Measurements from ENCODE around the gene TBC1D22A. TPM values are rescaled to one million over a fixed set of nuclear protein-coding genes. Genes with fewer than 3 reads are reported as not detected.

Gene TBC1D22A
- total RNA-seq, 1 experiment from 2014 or later: 8.2 TPM

DNA sequence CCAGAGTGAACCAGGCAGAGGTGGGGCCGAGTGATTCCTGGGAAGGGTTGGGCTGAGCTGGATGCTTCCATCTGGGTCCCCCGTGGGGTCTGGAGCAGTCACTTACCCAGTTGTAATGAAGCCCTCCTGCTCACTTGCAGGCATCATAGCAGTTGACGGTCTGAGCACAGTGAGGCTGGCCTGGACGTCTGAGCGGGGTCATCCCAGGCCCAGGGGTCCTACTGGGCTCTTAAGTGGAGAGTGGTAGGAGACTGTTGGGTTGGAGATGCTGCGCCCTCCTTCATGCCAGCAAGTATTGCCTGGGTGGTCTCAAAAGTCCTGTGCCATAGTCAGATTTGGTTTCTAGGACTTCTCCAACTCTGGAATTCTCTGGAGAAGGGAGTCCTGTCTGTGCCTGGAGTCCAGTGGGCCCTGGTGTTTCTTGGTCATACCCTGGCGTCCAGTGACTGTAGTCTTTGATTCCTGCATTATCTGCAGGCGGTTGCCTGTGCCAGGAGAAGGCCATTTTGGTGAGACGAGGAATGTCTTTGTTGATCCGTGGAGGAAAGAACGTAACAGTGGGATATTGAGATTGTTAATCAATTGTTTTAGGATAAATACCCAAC is 82.3 kb downstream of the TBC1D22A start:
- Histone ChIP-seq H3K4me3 (ENCODE audit: insufficient read depth, low read depth, low read length) (no peak overlapping the region), H3K36me3 (replicated peaks; ENCODE audit: control insufficient read depth, insufficient read depth, low read length) (no peaks in the 10 kb centered on the region), H3K27me3 (ENCODE audit: control insufficient read depth, insufficient read depth, low read length) (no peaks in the 10 kb centered on the region)
- DNase-seq: no peak

DNA sequence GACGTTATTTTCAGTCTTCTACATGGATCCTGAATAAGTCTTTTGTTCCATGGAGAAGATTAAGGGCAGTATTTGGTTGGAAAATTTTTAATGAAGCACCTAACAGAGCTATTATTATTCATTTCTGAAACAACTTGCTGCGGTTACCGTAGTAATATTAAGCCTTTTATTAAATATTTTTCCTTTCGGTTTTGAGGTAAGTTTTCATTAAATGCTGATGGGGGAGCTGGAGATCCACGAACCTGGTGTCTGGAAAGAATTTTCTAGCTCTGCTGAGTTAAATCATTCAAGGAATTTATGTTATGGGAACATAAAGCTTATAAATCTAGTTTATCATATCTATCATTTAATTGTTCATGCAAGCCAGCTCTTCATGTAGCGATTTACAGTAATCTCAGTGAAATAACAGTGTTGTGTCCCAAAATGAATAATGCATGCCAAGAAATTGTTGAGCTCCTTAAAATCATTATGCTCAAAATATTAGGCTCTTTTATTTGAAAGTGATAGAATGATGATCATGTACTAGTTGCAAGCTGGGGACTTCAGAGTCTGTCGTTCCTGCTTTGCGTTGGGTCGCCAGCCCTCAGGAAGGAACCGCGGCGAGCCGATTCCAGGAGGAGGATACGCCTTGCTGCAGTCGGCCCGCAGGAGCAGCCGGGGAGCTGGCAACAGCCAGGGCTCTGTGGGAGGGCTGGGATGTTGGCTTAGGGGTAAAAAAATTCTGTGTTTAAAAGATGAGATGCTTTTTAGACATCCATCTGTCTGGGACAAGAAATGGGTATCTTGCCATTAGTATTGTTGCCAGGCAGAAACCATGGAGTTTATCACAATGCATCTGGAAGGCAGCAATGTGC is 83.1 kb downstream of the TBC1D22A start:
- peak; percentile 43 for DNase-seq
- Histone ChIP-seq H3K36me3 (replicated peaks; ENCODE audit: control insufficient read depth, insufficient read depth, low read length) (no peaks in the 10 kb centered on the region), H3K4me3 (ENCODE audit: insufficient read depth, low read depth, low read length) (no peak overlapping the region), H3K27me3 (ENCODE audit: control insufficient read depth, insufficient read depth, low read length) (no peaks in the 10 kb centered on the region)

DNA sequence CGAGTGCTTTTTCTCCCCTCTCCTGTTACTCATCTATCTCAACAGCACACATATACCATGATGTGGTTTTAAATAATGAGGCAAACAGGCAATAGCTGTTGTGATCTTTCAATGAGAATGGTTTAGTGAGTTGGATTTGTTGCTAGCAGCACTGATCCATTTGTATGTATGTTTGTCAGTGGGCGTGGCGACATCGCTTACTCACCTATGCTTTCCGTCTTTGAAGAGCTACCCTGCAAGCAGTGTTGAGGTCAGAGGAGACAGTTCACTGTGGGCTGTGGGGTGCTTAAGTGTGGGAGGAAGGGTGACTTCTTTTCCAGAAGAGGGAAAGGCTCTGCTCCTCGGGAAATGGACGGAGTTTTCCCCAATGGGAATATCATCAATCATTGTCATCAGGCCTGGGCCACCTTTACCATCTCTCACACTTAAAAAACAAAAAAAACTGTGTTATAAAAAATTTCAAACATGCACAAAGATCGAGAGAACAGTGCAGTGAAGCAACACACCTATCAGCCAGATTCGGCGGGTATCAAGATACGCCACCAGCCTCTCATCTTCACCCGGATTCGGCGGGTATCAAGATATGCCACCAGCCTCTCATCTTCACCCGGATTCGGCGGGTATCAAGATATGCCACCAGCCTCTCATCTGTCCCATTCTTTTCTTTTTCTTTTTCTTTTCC is 83.8 kb downstream of the TBC1D22A start:
- DNase-seq: no peak
- H3K27me3 ChIP-seq (ENCODE audit: control insufficient read depth, insufficient read depth, low read length): no peaks in the 10 kb centered on the region
- H3K4me3 ChIP-seq (ENCODE audit: insufficient read depth, low read depth, low read length): no peak overlapping the region
- no peaks in the 10 kb centered on the region for H3K36me3 ChIP-seq (replicated peaks; ENCODE audit: control insufficient read depth, insufficient read depth, low read length)

DNA sequence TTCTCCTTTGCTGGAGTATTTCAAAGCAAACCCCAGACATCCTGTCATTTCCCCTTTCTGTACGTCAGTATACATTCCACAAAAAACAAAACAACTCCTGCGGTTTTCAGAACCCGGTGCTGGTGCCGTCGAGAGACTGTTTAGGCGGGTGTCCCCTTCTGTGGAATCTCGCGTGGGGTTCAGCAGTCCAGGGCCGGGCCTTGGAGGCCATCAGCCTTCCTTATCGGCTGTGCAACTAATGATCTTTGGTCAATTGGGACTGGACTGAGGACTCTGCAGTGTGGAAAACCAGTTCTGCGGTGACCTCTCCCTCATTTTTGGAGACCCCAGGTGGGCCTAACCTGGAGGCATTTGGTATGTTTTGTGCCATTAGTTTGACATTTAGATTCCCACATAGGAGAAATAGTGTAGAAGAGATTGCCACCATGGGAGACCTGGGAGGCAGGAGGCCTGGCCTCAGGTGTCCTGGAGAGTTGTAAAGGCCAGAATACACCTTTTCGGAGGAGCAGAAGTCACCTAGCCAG is 84.4 kb downstream of the TBC1D22A start:
- no peak for DNase-seq
- no peak overlapping the region for H3K4me3 ChIP-seq (ENCODE audit: insufficient read depth, low read depth, low read length)
- no peaks in the 10 kb centered on the region for H3K27me3 ChIP-seq (ENCODE audit: control insufficient read depth, insufficient read depth, low read length)
- H3K36me3 ChIP-seq (replicated peaks; ENCODE audit: control insufficient read depth, insufficient read depth, low read length): no peaks in the 10 kb centered on the region

DNA sequence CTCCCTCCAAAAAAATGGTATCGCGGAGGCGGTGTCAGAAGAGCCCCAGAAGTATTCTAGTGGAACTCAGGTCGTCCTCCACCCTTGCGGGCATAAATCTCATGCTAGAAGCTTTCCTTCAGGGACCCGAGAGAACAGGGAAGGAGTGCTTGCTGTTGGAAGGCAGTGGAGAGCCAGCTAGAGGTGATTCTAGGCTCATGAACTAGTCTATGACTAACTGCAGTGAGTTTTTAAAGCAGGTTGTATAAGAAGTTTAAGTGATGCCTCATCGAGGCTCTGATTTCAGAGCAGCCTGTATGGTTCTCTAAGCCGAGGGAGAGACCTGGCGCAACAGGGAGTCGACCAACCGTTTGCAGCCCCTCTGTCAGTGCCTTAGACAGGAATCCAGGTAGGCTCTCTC is 85.7 kb downstream of the TBC1D22A start:
- Histone ChIP-seq H3K27me3 (ENCODE audit: control insufficient read depth, insufficient read depth, low read length) (no peaks in the 10 kb centered on the region), H3K36me3 (replicated peaks; ENCODE audit: control insufficient read depth, insufficient read depth, low read length) (no peaks in the 10 kb centered on the region), H3K4me3 (ENCODE audit: insufficient read depth, low read depth, low read length) (no peak overlapping the region)
- no peak for DNase-seq

DNA sequence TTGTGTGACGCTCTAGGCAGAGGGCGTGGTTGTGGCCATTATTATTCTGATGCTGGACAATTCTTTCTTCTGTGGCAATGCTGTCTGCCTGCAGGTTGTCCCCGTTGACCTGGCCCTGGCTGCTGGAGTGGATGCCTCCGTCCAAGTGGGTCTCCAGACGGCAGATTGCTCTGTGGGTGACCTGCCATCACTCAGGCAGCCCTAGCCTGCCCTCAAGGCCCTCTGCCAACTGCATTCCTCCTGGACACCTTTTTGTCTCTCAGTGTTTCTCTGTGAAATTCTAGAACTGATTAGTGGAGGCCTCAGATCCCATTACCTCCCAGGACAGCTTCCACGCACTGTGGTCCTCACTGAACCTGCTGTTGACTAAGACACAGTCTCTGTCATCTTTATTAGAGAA is 86.7 kb downstream of the TBC1D22A start:
- DNase-seq: no peak
- Histone ChIP-seq H3K27me3 (ENCODE audit: control insufficient read depth, insufficient read depth, low read length) (no peaks in the 10 kb centered on the region), H3K36me3 (replicated peaks; ENCODE audit: control insufficient read depth, insufficient read depth, low read length) (no peaks in the 10 kb centered on the region), H3K4me3 (ENCODE audit: insufficient read depth, low read depth, low read length) (no peak overlapping the region)

DNA sequence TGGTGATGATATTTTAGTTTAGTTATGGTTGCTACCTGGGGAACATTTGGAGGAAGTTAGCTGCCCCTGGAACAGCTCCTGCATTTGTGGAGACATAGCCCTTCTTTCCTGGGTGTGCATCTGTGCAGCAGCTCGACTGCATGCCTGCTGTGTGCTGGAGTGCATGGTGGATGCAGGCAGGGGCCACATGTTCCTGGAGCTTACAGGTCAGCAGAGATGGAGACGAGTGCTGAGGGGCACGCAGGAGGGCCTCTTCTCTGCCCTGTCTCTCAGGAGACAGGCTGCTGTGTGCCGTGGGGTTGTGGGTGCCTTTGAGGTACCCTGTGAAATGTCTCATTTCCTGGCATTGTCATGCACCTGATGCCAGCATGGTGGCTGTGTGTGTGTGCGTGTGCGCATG is 87.5 kb downstream of the TBC1D22A start:
- H3K4me3 ChIP-seq (ENCODE audit: insufficient read depth, low read depth, low read length): no peak overlapping the region
- no peaks in the 10 kb centered on the region for H3K36me3 ChIP-seq (replicated peaks; ENCODE audit: control insufficient read depth, insufficient read depth, low read length)
- H3K27me3 ChIP-seq (ENCODE audit: control insufficient read depth, insufficient read depth, low read length): no peaks in the 10 kb centered on the region
- no peak for DNase-seq

DNA sequence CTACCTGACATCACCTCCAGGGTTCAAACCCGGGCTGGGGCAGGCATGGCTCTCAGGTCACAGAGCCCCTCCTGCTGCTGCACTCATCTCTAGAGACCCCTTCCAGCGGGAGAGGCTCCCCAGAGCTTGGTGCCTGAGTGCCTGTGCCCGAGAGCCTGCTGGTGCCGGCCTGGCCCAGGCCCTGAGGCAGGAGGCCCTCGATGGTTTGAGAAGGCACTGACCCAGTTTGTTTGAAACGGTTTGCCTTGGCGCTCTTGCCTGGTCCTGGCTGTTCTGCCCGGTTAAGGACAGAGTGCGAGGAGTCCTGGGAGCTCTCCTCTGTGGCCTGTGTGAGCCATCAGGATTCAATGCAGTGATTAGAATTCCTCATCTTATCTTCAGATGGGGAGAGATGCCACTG is 88.9 kb downstream of the TBC1D22A start:
- no peak for DNase-seq
- Histone ChIP-seq H3K27me3 (ENCODE audit: control insufficient read depth, insufficient read depth, low read length) (no peaks in the 10 kb centered on the region), H3K36me3 (replicated peaks; ENCODE audit: control insufficient read depth, insufficient read depth, low read length) (no peaks in the 10 kb centered on the region; the same call in 1 of the 2 replicates), H3K4me3 (ENCODE audit: insufficient read depth, low read depth, low read length) (no peak overlapping the region)

DNA sequence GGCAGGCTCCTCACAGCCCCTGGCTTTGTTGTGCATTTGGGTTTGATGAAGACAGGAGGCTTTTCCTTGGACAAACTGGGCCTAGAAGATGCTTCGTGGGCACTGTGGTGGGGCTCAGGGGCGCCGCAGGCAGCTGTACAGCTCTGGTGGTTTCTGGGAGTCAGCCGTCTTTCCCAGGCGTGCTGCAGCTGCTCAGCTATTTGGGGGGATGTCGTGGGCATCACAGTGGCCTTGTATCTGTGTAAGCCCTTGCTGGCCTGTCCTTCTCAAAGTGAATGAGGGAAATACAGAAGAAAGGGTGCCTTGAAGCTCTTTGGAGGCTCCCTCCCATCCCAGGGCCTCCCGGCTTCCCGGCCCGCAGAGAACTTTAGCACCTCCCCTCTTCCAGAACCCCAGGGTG is 89.5 kb downstream of the TBC1D22A start:
- no peaks in the 10 kb centered on the region; the same call in 1 of the 2 replicates for H3K36me3 ChIP-seq (replicated peaks; ENCODE audit: control insufficient read depth, insufficient read depth, low read length)
- peak; percentile 44 for DNase-seq
- no peaks in the 10 kb centered on the region for H3K27me3 ChIP-seq (ENCODE audit: control insufficient read depth, insufficient read depth, low read length)
- no peak overlapping the region for H3K4me3 ChIP-seq (ENCODE audit: insufficient read depth, low read depth, low read length)

DNA sequence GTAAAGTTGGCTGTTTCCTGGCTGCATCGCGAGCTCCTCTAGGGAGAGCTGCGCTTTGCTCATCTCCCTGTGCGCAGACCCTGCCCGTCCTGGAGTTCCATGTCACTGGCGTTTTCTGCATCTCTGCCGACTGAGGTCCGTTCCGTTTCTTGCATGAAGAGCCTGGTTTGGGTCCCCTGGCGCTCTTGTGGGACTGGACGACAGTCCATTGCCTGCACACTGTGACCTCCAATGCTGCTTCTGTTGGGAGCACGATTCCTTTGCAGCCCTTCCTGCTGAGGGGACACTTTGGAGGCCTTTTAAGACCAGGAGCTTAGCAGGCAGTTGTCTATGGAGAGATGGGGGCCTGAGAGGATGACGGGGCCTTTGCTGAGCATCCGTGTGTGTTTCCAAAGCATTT is 90.3 kb downstream of the TBC1D22A start:
- H3K27me3 ChIP-seq (ENCODE audit: control insufficient read depth, insufficient read depth, low read length): no peaks in the 10 kb centered on the region
- H3K4me3 ChIP-seq (ENCODE audit: insufficient read depth, low read depth, low read length): no peak overlapping the region
- DNase-seq: no peak
- H3K36me3 ChIP-seq (replicated peaks; ENCODE audit: control insufficient read depth, insufficient read depth, low read length): no peaks in the 10 kb centered on the region; the same call in 1 of the 2 replicates

DNA sequence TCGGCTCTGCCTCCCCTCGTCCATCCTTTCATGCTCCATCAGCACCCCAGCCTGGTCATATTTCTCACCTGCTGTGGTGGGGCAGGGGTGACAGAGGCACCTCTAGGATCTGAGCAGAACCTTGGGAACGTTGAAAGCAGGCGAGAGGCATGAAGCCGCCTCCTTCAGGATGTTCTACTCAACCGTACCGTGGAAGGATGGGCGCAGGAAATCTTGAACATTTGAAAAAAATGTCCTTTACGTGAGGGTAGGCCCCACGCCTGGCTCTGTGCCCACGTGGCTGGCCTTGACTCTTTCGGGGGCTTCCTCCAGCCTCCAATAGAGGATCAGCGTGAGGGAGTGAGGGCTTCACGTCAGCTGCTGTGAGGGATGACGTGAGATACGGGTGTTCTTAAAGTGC is 90.7 kb downstream of the TBC1D22A start:
- Histone ChIP-seq H3K4me3 (ENCODE audit: insufficient read depth, low read depth, low read length) (no peak overlapping the region), H3K36me3 (replicated peaks; ENCODE audit: control insufficient read depth, insufficient read depth, low read length) (no peaks in the 10 kb centered on the region; the same call in 1 of the 2 replicates)
- no peak for DNase-seq

DNA sequence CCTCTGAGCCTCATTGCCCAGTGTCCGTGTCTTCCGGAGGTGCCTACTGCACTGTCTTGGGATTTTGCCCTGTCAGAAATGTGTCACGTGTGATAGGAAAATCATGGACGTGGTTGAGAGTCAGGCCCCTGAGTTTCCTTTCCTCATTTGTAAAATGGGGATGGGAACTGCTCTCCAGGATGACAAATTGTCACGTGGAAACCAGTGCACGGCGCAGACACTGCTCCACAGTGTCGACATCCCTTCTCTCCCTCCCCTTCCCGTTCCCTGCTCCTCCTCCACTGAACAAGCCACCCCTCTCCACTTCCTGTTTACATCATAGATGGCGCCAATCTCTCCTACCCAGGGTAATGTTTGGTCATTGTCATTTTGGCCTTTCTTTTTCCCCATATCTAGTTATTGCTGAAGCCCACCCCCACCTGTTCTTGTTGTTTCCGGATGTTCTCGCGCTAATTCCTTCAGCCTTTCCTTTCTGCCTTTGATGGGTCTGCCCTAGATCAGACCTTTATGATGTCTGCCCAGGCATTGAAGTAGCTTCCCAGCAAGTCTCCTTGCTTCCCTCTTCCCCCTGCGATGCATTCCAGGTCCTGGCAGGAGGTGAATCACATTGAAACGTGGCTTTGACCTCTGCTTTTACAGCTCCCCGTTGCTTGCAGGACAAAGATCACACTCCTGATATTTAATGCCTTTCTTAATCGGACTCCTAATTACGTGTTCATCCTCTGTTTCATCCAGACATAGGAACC is 91.8 kb downstream of the TBC1D22A start:
- peak; percentile 65 for DNase-seq
- H3K27me3 ChIP-seq (ENCODE audit: control insufficient read depth, insufficient read depth, low read length): no peaks in the 10 kb centered on the region
- H3K36me3 ChIP-seq (replicated peaks; ENCODE audit: control insufficient read depth, insufficient read depth, low read length): no peaks in the 10 kb centered on the region; the same call in 1 of the 2 replicates
- no peak overlapping the region for H3K4me3 ChIP-seq (ENCODE audit: insufficient read depth, low read depth, low read length)

More for the DNA sequence above, 90.7 kb downstream of the TBC1D22A start:
- no peaks in the 10 kb centered on the region for H3K27me3 ChIP-seq (ENCODE audit: control insufficient read depth, insufficient read depth, low read length)

DNA sequence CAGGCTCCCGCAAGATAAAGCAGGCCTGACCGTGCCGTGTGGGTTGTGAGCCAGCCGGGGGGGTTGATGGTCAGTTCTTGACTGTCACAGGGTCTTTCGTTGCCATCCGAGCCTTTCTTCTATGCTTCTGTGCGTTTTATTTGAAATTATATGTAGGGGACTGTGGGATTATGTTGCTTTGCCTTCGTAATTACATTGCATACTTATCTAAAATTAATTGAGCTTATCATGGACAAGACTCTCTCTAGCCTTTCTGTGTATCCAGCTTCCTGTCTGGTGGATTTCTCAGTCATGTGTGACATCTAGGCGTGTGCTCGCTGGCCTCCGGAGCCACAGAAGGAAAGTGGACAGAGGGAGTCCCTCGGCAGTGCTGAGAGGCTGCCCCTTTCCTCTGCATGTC is 93.2 kb downstream of the TBC1D22A start:
- DNase-seq: no peak
- H3K36me3 ChIP-seq (replicated peaks; ENCODE audit: control insufficient read depth, insufficient read depth, low read length): no peaks in the 10 kb centered on the region; the same call in 1 of the 2 replicates
- no peak overlapping the region for H3K4me3 ChIP-seq (ENCODE audit: insufficient read depth, low read depth, low read length)
- no peaks in the 10 kb centered on the region for H3K27me3 ChIP-seq (ENCODE audit: control insufficient read depth, insufficient read depth, low read length)

DNA sequence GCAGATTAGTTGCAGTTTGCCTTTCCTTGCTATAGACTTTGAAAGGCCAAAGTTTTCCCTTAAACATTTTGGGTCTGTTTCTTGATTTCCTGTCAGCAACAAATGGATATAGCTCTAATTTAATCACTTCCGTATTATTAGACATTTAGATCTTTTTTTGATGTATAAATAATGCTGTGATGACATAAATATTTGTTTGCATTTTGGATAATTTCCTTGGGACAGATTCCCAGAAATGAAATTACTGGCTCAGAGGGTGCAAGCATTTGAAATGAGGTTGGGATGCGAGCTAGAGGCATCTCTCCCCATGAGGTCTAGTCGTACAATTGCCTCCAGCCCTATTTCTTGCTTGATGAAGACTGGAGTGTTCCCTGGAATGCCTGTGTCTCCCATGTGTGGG is 94.2 kb downstream of the TBC1D22A start:
- H3K4me3 ChIP-seq (ENCODE audit: insufficient read depth, low read depth, low read length): no peak overlapping the region

More for the DNA sequence above, 94.2 kb downstream of the TBC1D22A start:
- Histone ChIP-seq H3K27me3 (ENCODE audit: control insufficient read depth, insufficient read depth, low read length) (no peaks in the 10 kb centered on the region), H3K36me3 (replicated peaks; ENCODE audit: control insufficient read depth, insufficient read depth, low read length) (no peaks in the 10 kb centered on the region; the same call in 1 of the 2 replicates)
- DNase-seq: peak; percentile 10
